ENCODE data around the gene ADGRF5.

Gene ADGRF5

GRCh38 chr6:46961711-46962110 lies 40.0 kb upstream of the ADGRF5 start:
- DNase-seq (ENCODE audit: extremely low read depth, low read depth), result no peak
- no peak for TF ChIP-seq CTCF (IDR thresholded peaks at IDR 0.05; ENCODE audit: low read depth, low read length)

- no peak for DNase-seq (ENCODE audit: extremely low read depth, low read depth)
- no peak for TF ChIP-seq CTCF (IDR thresholded peaks at IDR 0.05; ENCODE audit: low read depth, low read length)
Measured at GRCh38 chr6:46961232-46961631, 39.5 kb upstream of the ADGRF5 start.

GRCh38 chr6:46959419-46959818 lies 37.7 kb upstream of the ADGRF5 start:
- TF ChIP-seq CTCF (IDR thresholded peaks at IDR 0.05; ENCODE audit: low read depth, low read length), result no peak
- DNase-seq (ENCODE audit: extremely low read depth, low read depth), result no peak

- TF ChIP-seq CTCF (IDR thresholded peaks at IDR 0.05; ENCODE audit: low read depth, low read length), result no peak
- no peak for DNase-seq (ENCODE audit: extremely low read depth, low read depth)
Measured at GRCh38 chr6:46956409-46956808, 34.7 kb upstream of the ADGRF5 start.

- no peak for TF ChIP-seq CTCF (IDR thresholded peaks at IDR 0.05; ENCODE audit: low read depth, low read length)
- no peak for DNase-seq (ENCODE audit: extremely low read depth, low read depth)
Measured at GRCh38 chr6:46954837-46955451, 33.2 kb upstream of the ADGRF5 start.

GRCh38 chr6:46953921-46954320 lies 32.2 kb upstream of the ADGRF5 start:
- TF ChIP-seq CTCF (IDR thresholded peaks at IDR 0.05; ENCODE audit: low read depth, low read length), result no peak
- no peak for DNase-seq (ENCODE audit: extremely low read depth, low read depth)

GRCh38 chr6:46949632-46950280 lies 28.0 kb upstream of the ADGRF5 start:
- DNase-seq (ENCODE audit: extremely low read depth, low read depth), result no peak
- TF ChIP-seq CTCF (IDR thresholded peaks at IDR 0.05; ENCODE audit: low read depth, low read length), result no peak
